CD4-positive, alpha-beta T cell treated with Interferon alpha-2 for 1 hour (primary cell): ENCODE data around the gene AKAP4.
A peak's percentile ranks its signal among the peaks of the same experiment; 100 is the strongest.

Source experiments
- DNase-seq, 2 donors: peaks; one replicate each; pipeline ENCODE4 v3.0.0-alpha.2; 2020 to 2022

The AKAP4 gene, protein sequence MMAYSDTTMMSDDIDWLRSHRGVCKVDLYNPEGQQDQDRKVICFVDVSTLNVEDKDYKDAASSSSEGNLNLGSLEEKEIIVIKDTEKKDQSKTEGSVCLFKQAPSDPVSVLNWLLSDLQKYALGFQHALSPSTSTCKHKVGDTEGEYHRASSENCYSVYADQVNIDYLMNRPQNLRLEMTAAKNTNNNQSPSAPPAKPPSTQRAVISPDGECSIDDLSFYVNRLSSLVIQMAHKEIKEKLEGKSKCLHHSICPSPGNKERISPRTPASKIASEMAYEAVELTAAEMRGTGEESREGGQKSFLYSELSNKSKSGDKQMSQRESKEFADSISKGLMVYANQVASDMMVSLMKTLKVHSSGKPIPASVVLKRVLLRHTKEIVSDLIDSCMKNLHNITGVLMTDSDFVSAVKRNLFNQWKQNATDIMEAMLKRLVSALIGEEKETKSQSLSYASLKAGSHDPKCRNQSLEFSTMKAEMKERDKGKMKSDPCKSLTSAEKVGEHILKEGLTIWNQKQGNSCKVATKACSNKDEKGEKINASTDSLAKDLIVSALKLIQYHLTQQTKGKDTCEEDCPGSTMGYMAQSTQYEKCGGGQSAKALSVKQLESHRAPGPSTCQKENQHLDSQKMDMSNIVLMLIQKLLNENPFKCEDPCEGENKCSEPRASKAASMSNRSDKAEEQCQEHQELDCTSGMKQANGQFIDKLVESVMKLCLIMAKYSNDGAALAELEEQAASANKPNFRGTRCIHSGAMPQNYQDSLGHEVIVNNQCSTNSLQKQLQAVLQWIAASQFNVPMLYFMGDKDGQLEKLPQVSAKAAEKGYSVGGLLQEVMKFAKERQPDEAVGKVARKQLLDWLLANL

DNA sequence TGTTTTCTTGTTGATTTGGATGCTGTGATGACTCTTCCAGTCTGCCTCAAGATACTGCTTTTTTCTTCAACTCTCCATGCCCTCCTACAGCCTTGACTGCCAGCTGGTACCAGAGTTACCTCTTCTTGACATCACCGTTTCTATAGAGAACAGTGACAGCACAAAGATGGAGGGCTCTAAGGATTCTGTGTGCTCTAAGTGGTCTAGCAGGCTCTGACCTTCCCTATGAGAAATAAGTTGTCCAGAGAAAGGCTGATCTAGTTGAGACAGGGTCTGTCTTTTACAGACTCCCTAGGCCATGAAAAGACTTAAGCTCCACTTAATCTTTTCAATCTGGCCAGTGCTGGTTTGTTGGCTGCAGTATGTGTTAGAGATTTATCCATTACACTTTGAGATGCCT, at the start of gene AKAP4:
TSS of gene AKAP4 (minus strand) at position 101 of the 400 bp plus-strand sequence. CDS start 118 bp downstream, outside the sequence.
- no peak for DNase-seq

GRCh38 chrX:50211510-50211909, 10.7 kb upstream of the AKAP4 start:
- no peak for DNase-seq

DNA sequence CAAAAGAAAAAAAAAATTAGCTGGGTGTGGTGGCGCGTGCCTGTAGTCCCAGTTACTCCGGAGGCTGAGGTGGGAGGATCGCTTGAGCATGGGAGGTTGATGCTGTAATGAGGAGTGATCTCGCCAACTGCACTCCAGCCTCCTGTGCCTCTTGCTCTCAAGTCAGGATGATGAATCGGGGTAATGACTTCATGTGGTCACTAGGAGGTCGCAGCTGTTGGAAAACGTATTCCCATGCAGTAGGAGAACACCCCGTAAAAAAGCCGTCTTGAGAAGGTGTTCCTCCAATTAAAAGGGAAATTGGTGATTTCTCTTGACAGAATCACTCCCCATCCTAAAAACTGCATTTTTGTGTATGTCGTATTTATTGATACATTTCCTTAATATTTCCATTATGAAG, 5.9 kb upstream of the AKAP4 start:
- no peak for DNase-seq

GRCh38 chrX:50204364-50204899, 3.6 kb upstream of the AKAP4 start, which contains the start of gene CCNB3:
Gene CCNB3, plus strand, starts transcription at chrX:50204765. Its CDS starts 80,399 bp downstream, at chrX:50285164.
- DNase-seq, result peak; percentile 81 to 87

- no peak for DNase-seq
Measured at GRCh38 chrX:50202539-50202938, 1.7 kb upstream of the AKAP4 start.

GRCh38 chrX:50198348-50198747, 2.5 kb downstream of the AKAP4 start:
- no peak for DNase-seq

GRCh38 chrX:50188859-50189600, 11.8 kb downstream of the AKAP4 start:
- no peak for DNase-seq

GRCh38 chrX:50183891-50184290, 16.9 kb downstream of the AKAP4 start:
- DNase-seq, result no peak

DNA sequence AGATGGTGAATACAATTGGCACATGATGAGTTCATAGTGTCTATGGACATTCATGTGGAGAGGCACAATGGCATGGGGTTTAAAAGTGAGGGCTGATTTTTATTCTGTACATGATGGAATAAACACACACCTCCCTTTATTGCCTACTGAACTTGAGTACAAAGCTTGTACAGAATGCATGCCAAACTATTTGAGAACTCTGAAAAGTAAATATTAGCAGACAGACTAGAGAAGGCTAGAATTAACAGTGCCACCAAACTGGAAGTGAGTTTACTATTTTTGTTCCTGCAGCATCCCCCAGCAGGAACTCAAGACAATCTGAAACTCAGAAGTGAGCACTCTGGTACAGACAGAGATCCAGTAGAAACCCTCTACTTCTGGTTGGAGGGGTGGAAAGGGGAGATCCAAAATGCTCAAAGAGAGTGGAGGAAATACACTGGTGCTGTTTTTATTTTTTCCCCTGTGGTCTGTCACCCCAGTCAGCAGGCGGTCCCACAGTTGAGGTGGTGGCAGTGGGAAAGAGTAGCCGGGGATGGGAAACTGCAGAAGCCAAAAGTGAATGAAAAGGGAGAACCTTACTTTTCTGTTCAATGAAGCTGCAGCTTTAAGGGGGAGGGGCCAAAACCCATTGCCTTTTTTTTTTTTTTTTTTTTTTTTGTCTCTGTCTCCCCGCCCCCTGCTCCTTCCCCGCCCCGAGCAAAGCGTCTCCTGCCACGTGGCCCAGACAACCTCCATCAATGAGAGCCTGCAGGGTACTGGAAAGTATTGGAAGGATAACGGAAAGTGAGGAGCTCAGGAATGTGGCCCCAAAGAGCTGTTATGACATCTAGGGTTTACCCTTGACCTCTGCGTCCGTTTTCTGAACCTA, 20.5 kb downstream of the AKAP4 start:
- no peak for DNase-seq

GRCh38 chrX:50169717-50170116, 31.1 kb downstream of the AKAP4 start:
- DNase-seq, result no peak

GRCh38 chrX:50168241-50168687, 32.5 kb downstream of the AKAP4 start:
- DNase-seq, result no peak

DNA sequence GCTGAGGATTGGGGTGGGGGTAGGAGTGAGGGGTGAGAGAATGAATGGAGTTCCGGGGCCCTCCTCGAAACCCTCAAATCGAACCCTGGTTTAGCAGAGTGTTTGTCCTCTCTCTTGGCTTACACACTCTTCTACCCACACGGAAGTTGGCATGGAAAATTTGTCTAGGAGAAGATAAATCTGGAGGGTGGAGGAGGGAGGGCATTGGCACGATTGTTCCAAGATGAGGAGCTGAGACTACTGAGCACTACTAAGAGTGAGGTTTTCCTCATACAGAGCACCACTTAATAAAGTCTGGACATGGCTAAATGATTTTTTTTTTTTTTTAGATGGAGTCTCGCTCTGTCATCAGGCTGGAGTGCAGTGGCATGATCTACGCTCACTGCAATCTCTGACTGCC, 33.4 kb downstream of the AKAP4 start:
- DNase-seq, result no peak

- DNase-seq, result no peak
Measured at GRCh38 chrX:50165727-50166126, 35.1 kb downstream of the AKAP4 start.

DNA sequence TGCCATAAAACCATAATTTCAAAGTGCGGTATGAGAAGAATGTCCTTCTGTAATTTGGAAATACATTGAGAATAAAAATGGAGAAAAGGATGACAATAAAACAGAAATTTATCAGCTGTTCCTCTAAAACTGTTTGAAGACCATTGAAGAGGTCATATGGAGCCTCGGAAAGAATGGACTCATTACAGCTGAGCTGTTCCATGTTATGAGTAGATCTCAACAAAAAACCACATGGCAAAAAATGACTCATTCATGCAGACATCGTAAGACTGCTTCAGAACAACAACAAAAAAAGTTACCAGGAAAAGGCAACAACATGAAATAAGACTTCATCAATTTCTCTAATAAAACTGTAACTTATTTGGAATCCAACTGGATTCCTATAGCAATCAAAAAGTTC, 39.7 kb downstream of the AKAP4 start:
- no peak for DNase-seq

DNA sequence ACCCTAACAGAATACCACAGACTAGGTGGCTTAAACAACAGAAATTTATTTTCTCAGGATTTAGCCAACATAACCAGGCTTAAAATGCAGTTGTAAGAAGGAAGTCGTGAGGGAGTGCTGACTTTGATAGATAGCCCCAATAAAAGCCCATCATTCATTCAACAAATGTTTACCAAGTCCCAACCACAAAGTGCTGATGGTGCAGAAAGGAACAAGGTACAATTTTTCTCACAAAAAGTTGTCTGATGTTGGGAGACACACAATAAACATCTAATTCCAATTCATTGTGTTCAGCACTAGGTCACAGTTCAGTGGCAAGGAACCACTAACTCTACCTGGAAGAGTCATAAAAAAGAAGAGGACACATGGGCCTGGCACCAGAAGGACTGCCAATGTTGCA, 42.2 kb downstream of the AKAP4 start:
- no peak for DNase-seq

- DNase-seq, result no peak
Measured at GRCh38 chrX:50157545-50158135, 43.2 kb downstream of the AKAP4 start.

DNA sequence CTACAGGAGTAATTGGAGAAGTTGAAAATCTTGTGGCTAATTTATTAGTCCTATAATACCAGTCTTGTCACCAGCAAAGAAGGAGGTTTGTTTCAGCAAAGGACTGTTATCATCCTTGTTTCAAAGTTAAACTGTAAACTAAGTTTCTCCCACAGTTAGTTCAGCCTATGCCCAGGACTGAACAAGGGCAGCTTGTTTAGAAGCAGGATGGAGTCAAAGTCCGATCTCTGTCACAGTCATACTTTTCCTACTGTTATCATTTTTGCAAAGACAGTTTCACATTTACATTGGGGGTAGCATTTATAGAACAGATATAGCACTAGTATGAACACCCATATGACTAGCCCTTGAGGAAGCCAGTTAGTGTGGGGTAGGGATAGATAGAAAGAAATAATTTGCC, 46.4 kb downstream of the AKAP4 start:
- DNase-seq, result no peak

DNA sequence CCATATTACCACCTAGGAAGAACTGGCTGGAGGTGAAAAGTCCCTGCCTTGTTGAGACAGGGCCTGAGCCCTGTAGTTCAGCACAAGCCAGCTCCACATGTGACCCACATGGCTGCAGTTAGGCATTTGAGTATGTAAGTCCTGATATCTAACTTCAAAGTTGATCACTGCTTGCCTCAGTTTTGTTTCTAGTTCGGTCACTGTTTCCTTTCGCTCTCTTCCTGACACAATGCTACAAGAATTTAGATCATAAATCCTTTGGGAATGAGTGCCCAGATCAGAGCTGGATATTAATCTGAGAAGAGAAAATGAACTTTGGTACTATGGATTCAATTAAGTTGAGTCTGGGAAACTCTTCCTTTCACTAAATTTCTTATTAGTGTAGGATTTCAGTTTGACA, 48.4 kb downstream of the AKAP4 start:
- no peak for DNase-seq

DNA sequence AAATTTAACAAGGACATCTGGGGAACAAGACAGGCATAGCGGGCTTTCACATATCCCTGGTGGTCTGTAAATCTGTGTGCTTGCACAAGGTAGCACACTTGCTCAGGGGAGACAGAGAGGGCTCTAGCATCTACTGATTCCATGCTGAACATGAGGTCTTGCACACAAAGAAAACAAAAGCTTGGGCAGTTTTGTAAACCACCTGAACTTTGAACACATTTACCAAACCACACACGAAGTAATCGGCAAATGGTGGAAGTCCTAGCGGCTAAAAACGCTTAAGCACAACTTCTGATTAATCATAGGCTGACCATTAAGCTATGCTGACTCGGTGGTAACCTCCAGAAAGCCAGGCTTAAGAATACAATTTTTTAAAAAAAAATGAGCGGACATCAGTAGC, 52.8 kb downstream of the AKAP4 start:
- DNase-seq, result no peak
